ENCODE measurements around the gene AOC2.

AOC2 gene

GRCh38 chr17:42844271-42844670 lies at the start of gene AOC2:
AOC2 (plus strand) TSS chr17:42844580; CDS start chr17:42844627, 47 bp downstream.
- no peak for DNase-seq

GRCh38 chr17:42795061-42795460 lies 49.3 kb upstream of the AOC2 start:
- DNase-seq, result no peak

- DNase-seq, result no peak
Observed at GRCh38 chr17:42795465-42795864, 48.9 kb upstream of the AOC2 start.

DNA sequence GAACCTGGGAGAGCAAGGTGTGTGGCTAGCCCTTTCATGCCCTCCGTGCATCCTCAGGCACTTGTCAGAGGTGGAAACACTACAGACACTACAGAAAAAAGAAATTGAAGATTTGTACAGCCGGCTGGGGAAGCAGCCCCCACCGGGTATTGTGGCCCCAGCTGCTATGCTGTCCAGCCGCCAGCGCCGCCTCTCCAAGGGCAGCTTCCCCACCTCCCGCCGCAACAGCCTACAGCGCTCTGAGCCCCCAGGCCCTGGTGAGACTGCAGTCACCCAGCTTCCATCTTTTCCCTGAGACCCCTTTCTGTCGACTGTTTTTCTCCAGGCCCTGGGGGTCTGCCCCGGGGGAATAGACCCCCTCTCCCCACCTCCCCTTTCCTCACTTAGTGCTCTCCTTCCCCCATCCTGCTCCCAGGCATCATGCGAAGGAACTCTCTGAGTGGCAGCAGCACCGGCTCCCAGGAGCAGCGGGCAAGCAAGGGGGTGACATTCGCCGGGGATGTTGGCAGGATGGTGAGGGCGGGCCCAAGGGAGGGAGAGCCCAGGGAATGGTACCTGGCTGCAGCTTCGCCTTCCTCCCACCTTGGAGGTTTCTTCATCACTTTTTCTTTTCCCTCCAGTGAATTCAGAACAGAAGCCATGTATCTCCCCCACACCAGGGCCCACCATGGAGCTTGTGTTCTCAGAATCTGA lies 48.2 kb upstream of the AOC2 start:
- no peak for DNase-seq

GRCh38 chr17:42797067-42798007 lies 47.0 kb upstream of the AOC2 start:
- no peak for DNase-seq

DNA sequence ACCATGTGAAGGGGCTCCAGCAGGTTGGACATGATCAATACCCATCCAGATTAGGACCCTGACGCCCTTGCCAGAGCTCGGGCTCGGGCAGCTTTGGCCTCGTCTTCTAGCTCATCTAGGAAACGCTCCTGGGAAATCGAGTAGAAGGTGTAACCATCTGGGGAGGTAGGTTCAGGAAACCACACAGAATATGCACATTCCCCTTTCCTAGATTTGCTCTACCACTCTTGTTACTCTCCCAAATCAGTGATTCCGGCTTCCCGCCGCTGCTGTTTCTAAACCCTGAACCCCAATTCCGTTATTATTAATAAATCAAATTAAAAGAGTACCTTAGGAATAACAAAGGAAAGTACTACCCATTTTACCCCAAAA lies 46.4 kb upstream of the AOC2 start:
- no peak for DNase-seq

DNA sequence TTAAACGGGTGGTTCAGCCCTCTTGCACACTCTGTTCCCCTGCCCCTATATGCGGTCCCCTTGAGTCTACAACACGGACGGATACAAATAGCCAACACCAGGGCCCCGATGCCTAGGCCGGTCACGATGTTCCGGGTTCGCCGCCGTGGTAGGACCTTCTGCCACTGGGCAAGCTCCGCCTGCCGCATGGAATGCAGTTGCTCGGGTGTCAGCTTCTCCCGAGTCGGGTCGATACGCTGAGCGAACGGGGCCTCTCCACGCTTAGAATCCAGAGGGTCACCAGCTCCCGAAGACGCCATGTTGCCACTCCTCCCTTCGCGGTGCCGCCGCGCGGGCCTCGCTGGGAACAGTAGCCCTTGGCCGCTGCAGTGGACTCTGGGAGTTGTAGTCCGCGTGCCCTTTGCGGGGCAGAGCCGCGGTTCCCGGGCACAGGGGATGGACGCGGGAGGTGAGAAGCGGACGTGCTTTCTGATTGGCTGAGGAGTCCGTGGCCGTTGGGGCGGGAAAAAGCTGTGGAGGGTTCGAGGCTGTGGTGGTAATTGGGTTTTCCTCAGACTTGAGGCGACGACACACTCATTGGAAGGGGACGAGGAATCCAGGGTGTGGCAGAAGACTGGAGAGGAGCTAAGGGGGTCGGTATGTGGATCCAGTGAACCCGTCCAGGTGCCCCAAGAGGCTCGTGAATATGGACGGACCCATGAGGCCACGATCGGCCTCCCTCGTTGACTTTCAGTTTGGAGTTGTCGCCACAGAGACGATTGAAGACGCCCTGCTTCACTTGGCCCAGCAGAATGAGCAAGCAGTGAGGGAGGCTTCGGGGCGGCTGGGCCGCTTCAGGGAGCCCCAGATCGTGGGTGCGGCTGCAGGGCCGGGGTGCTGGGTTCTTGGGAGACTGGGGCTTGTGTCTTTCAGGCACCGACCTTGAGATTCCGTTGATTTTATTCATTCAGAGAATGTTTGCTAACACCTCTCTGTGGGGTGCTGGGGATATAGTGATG lies 45.7 kb upstream of the AOC2 start, which contains the start of the genes CNTD1 and COA3:
CNTD1 (plus strand) TSS at position 479 of the 998 bp plus-strand sequence; CDS start at position 686, 207 bp downstream.
COA3 (minus strand) TSS at position 322 of the 998 bp plus-strand sequence; CDS start at position 299, 23 bp downstream.
- peak; percentile 65 for DNase-seq

GRCh38 chr17:42803074-42803883 lies 41.1 kb upstream of the AOC2 start:
- DNase-seq, result no peak

DNA sequence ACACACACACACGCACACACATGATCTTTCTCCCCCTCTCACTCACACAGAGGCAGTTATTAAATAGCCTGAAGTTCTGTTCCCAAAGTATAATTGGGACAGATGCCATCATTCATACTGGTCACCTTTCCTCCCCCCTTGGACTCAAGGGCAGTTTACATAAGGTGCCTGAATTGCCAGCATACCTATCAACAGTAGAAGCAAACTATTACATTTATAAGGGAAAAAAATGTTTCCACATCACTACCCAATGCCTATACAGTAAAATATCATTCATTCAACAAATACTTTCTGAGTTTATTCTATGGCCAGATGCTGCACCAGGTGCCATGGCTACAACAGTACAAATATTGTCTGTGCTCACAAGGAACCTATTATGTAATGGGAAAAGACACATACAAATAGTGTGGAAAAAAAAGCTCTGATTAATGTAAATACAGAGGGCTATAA lies 39.4 kb upstream of the AOC2 start:
- DNase-seq, result no peak

DNA sequence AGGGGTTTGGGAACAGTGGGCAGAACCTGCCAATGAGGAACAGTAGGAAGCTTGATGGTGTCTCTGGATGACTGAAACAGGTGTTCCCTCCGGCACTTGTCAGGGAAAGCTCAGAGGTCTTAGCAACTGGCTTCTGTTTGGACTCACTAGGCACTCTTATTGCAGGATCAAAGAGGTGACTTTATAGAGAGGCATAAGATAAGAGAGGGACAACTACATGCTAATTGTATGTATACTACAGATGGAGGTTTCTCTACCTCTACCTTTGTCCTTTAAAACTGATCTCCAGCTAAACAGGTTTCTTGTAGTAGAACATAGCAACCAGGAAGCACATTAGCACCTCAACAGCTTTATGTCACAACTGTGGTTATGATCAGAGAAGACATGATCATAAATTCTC lies 38.1 kb upstream of the AOC2 start:
- no peak for DNase-seq

DNA sequence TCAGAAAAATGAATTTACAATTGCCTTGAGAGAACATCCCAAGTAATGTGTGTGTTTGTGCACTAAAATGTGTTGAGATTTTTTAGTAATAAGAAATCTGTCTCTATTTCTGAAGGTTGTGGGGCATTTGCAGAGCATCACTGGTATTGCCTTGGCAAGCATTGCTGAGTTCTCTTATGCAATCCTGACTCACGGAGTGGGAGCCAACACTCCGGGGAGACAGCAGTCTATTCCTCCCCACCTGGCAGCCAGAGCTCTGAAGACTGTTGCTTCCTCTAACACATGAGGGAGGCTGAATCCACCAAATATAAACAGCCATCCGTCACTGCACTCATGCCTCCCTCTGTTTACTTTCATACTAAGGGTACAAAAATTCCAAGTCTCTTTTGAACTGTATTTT lies 35.1 kb upstream of the AOC2 start:
- DNase-seq, result no peak

GRCh38 chr17:42814633-42815399 lies 29.6 kb upstream of the AOC2 start:
- DNase-seq, result no peak

GRCh38 chr17:42817866-42818265 lies 26.5 kb upstream of the AOC2 start:
- DNase-seq, result no peak

GRCh38 chr17:42818379-42818778 lies 26.0 kb upstream of the AOC2 start:
- no peak for DNase-seq

DNA sequence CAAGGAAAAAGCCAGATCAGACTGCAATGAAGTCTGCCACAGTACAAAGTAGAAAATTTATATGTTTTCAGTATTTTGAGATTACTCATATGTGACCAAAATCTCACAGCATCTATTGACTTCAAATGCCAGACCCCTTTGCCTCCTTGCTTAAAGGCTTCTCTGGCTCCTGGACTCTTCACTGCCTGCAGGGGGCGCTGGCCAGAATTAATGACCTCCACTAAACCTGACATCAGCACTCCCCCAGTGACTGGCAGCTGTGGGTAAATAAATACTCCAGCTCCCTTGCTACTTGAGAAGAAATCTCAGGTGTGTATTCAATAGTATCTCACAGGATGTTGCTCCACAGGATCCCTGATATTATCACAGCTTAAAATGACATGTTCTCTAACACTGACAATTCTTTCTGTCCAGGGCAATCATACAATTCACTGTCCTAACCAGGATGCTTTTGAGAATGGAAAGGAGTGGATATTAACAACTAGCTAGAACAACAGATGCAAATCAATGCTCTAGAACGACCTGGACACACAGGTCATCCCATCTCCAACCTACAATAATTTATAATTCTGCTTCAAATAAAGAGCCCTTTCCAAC lies 24.3 kb upstream of the AOC2 start:
- DNase-seq, result peak; percentile 44

DNA sequence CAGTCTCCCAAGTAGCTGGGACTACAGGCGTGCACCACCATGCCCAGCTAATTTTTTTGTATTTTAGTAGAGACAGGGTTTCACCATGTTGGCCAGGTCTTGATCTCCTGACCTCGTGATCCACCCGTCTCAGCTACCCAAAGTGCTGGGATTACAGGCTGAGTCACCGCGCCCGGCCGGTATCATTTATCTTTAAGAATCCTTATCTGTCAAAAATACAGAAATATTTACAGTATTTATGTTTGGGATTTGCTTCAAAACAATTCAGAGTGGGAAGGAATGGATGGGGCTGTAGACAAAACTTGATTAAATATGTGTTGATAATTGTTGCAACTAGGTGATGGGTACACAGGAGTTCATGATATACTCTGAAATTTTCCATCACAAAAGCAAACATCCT lies 23.2 kb upstream of the AOC2 start:
- DNase-seq, result no peak

DNA sequence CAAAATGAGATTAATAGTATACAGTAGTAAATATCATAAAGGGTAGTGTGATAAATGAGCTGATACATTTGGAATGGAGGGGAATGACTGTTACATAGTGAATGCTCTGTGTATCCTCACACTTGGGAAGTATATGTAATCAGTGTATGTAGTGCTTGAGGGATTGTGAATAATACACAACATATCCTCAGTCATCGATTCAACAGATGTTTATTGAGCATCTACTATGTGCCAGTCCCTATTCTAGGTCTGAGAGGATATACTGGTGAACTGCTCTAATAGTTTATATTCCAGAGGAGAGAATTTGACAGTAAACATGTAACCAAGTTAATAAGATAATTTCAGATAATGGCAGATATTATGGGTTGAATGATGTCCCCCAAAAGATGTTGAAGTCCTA lies 16.9 kb upstream of the AOC2 start:
- no peak for DNase-seq

DNA sequence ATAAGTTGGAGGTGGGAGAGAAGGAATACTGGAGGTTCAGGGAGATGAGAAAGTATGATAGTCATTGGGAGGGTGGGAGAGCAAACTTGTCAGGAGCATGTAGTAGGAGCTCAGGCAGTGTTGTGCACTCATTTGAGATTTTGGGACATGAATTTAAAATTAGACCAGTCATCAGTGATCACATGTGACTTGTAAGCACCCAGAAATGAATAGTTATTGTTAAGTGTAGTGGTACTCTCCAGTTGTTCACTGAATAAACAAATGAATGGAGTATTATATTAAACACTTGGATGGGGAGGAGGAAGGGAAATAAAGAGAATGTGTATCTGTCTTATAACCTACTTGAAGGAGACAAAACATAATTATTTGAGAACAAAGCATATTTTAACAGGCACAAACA lies 13.4 kb upstream of the AOC2 start:
- no peak for DNase-seq

DNA sequence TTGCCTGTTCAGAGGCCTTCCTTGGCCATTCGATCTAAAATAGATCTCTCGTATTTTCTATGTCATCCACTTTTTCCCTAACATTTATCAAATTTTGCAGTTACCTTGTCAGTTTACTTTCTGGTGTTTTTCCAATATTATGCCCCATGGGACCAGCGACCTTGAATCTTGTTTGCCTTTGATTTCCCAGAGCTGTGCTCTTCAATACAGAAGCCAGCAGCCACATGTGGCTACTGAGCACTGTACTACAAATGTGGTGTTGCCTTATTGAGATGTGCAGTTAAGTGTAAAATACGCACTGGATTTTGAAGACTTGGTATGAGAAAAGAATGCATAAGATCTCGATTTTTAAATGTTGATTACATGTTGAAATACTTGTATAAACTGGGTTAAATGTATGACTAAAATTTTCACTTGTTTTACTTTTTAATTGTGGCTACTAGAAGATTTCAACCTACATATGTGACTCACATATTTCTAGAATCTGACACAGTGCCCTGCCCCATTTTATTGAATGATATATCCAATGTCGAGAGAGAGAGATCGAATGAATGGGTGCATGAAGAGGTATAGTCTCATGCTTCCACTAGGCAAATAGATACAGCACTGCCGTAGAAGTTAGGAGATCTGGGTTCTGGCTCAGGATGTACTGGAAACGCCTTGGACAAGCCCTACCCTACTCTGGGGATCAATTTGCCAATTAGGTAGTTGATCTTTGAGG lies 12.0 kb upstream of the AOC2 start:
- no peak for DNase-seq
